Right renal cortex interstitium (tissue), 3 donors: ENCODE data around the gene RAPGEF5. TPM values are rescaled to one million over a fixed set of nuclear protein-coding genes. Genes with fewer than 3 reads are reported as not detected.

ENCODE experiments used
- DNase-seq, 3 donors: peaks; one replicate each; pipeline ENCODE4 v3.0.0-alpha.2; 2013; ENCODE audit warnings: low read depth in 3 of 3, low spot score in 2 of 3
- polyA plus RNA-seq, 3 donors: library from polyadenylated mRNA; unstranded; fragments of 120-200 nt; gene quantifications; one replicate each; pipeline ENCODE4 v1.2.1, GENCODE V29; 2013; ENCODE audit not compliant: insufficient read length in 3 of 3

The RAPGEF5 gene
- polyA plus RNA-seq, 3 donors, result 37.3 to 42.1 (median 38.1) TPM

DNA sequence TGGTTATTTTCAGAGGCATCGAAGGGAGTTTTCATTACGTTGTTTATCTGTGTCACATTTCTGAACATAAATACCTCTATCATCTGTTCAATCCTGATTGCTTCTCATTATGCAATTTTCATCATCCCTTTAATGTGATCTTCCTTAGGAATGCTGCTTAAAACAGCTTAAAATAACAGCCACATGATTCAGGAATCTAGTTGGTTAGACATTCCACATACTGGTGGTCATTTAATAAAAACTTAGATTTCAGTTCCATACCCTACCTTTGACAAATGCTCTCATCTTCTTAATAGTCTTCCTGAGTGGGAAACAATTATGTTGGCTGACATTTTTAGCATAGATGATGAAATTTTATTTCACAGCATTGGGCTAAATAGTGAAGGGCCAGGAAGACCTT lies 219.9 kb downstream of the RAPGEF5 start:
- DNase-seq, result no peak

- no peak for DNase-seq
Observed at GRCh38 chr7:22129819-22130580, 227.0 kb downstream of the RAPGEF5 start.

DNA sequence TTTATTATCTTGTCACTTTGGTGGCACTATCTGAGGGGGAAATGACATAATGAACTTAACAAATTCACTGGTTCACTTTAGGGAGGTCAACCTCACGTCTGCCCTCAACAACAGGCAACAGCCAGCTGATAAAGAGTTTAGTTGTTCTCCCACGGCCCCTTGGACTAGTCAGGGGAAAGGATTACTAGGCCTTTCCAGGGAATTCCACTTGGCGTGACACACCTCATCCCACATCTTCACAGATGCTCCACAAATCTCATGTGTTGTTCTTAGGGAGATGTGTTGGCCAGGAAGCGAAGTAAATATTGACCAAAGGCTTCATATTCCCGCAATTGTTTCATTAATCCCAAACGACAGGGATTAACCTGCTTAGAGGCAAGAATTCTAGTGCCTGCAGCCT lies 227.8 kb downstream of the RAPGEF5 start:
- no peak for DNase-seq

- no peak for DNase-seq
Observed at GRCh38 chr7:22128528-22128920, 228.4 kb downstream of the RAPGEF5 start.

DNA sequence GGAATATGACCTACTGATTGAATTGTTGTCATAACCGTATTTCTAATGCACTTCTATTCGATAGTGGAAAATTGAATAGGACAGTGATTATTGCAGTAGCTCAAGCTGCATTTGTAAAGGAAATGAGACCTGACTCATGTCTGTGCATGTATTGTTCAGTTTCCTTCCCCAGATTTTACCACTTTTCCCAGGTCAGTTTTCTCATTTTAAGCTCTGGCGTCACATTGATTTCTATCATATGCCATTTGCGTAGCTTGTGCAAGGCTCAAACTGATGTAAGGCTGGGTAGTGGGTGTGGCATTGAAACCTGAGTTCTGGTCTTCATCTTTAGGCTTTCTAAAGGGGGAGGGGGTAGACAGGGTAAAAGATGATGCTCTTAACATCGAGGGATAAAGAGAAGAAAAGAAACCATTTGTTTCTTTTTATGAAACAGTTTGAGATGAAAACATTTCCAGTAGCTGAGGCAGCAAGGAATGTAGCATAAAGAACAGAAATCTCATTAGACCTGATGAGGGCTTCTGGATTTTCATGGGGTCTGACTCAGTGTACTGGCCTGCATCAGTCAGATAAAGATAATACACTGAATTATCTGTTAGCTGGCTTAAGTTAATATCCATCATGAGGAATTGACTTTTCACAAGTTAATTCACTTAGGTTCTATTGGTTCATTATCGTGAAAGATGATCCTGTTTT lies 229.0 kb downstream of the RAPGEF5 start:
- DNase-seq, result no peak

- no peak for DNase-seq
Observed at GRCh38 chr7:22125436-22125835, 231.5 kb downstream of the RAPGEF5 start.

GRCh38 chr7:22124941-22125340 lies 232.0 kb downstream of the RAPGEF5 start:
- no peak for DNase-seq

DNA sequence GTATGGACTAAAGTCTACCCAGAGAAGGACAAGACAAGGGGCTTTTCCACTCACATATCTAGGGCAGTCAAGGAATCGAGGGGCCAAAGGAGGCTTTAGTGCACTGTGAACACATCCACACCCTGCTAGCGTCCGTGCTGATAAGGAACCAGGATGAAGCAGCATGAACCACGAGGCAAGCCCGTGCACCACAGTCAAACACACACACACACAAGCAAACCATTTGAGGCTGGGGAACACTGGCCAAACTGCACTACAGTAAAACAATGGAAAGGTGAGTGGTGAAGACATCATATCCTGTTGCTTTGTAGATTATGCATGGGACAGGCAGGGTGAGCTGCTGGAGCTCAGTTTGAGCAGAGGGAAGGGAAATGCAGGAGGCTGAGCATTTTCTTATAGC lies 233.8 kb downstream of the RAPGEF5 start:
- DNase-seq, result no peak

GRCh38 chr7:22121702-22122474 lies 235.1 kb downstream of the RAPGEF5 start:
- DNase-seq, result no peak

- no peak for DNase-seq
Observed at GRCh38 chr7:22120391-22121053, 236.4 kb downstream of the RAPGEF5 start.

DNA sequence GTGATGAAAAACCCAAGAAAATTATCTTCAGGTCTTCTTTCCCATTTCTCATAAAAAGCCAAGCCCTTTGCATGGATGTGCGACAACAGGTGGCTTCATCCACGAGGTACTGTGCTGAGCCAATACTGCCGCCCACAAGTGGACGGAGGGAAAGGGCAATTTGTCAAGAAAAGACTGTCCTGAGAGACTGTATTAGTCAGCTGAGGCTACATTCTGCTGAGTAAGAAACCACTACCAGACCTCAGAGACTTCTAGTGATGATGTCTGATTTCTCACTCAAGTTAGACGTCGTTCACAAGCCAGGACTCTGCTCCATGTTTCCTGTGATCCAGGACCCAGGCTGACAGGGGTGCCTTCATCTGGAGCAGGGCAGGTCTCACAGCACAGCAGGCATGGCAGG lies 239.7 kb downstream of the RAPGEF5 start:
- no peak for DNase-seq

DNA sequence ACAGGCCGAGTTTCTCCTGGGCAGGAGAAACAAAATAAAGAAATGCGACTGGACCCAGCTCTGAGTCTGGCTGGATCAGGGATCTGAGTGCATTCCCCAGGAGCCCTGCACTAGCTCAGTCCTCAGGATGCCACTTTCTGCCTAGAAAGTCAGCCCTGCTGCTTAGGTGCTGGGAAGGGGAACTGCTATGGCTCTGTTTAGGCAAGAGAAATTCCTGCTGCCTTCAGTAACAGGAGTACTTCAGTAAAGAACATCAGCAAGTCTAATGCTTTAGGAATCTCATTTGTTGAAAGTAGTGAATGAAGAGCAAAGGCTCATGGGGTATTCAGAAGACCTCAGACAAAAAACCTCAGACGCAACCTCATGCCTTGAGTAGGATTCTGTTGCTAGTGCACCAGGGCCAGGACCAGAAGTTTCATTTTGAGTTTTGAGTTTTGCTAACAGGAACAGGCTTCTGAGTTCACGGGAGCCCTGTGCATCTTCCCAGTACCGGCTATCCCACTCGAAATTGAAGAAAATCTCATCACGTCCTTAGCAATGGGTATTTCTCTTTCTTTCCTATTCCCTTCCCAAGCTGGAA lies 240.4 kb downstream of the RAPGEF5 start:
- no peak for DNase-seq

- no peak for DNase-seq
Observed at GRCh38 chr7:22115689-22116088, 241.3 kb downstream of the RAPGEF5 start.

GRCh38 chr7:22114440-22114981 lies 242.4 kb downstream of the RAPGEF5 start:
- DNase-seq, result no peak

DNA sequence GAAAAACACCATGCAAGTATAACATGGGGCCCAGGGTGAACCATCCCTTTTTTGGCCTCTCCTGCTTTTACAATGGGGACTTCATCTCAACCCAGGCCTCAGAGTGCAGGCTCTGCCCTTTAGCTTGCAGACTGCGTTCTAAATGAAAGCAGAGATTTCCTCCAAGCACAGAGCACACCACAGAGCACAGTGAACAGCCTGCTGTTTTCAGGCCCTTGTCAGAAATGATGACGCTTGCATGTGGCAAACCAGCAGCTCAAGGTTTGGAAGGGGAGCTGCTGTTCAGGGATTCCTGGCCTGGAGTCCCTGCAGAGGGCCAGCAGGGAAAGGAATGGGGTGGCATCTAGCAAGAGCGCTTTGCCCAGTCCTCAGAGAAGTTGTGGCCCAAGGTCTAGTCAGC lies 243.9 kb downstream of the RAPGEF5 start:
- DNase-seq, result no peak

DNA sequence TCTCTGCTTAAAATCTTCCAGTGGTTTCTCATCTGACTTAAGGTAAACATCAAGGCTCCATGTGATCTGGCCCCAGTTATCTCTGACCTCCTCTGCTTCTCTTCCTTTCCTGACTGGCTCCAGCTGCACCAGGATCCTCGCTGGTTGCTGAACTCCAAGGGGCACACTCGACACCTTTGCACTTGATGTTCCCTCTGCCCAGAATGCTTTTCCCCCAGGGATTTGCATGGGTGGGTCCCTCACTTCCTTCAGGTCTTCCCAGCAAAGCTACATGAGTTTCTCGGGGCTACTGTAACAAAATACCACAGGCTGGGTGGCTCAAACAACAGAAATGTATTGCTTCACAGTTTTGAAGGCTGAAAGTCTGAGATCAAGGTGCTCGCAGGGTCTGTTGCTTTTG lies 245.3 kb downstream of the RAPGEF5 start:
- no peak for DNase-seq

DNA sequence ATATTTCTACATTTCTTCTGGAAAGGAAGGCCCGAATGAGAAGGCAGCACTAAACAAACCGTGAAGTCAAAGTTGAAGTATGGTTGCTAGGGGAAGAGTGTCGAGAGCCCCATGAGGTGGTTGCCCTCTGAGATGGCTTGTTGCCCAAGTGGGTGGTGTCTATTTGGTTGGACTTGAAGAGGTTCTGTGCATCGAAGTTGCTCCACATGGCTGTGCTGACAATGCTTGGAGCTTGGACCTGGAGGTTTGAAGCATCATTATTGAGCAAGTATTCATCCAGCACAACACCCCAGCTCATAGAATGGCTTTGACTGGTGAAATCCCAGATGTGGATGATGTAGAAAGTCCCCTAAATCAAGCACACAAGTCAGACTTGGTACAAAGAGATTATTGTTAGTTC lies 246.1 kb downstream of the RAPGEF5 start:
- DNase-seq, result no peak

DNA sequence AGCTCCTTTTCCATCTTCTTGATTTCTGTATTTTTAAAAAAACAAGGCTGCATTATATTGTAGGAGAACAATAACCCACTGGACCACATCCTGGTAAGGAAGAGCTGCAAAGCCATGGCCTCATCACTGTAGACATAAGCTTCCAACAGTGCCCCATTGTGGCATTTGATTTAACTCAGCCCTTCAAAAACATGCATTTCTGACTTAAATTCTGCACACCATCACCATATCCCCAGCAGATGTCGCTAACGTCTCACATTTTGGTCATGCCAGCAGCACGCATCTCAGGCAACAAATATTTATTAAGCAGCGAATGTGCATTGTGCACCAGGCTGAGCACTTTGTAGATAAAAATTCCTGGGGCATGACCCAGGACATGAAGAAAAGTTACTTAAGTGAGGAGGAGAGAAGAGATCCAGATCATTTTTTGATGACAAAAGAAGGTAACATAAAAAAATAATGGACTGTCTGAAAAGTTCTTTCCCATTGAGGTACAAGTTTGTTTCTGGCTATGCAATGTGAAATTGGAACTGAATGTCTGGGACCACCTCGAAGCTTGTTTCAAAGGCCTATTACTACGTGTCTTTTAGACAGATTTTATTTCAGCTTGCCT lies 246.6 kb downstream of the RAPGEF5 start:
- DNase-seq, result peak; percentile 74 to 84 (median 75)

GRCh38 chr7:22109761-22110160 lies 247.2 kb downstream of the RAPGEF5 start:
- no peak for DNase-seq
